K562 (cell line): ENCODE data around the gene LRRC4B. TPM values are rescaled to one million over a fixed set of nuclear protein-coding genes. Genes with fewer than 3 reads are reported as not detected.

Source experiments
- AFF1 ChIP-seq, 2 experiments: fragments of 450-650 bp; IDR thresholded peaks; 2 replicates each; pipeline ENCODE4 v1.6.1; 2018; ENCODE audit warnings: mild to moderate bottlenecking in 2 of 2, low read depth in 1 of 2; ENCODE audit not compliant: partially characterized antibody in 2 of 2
- ARNT ChIP-seq, 2 experiments: fragments of 450-650 bp; IDR thresholded peaks; 2 replicates each; pipeline ENCODE4 v1.6.1; 2016; ENCODE audit warnings: mild to moderate bottlenecking in 1 of 2
- ASH1L ChIP-seq: fragments of 450-650 bp; IDR thresholded peaks from 2 replicates; pipeline ENCODE4 v1.6.1; 2018; ENCODE audit warnings: borderline replicate concordance, mild to moderate bottlenecking, low read depth; ENCODE audit not compliant: partially characterized antibody
- CBFA2T3 ChIP-seq: fragments of 450-650 bp; IDR thresholded peaks from 2 replicates; pipeline ENCODE4 v1.6.1; 2017
- FOXK2 ChIP-seq, 2 experiments: fragments of 450-650 bp; IDR thresholded peaks in 1 of 2; conservative IDR thresholded peaks in 1 of 2; 2 replicates each; pipeline ENCODE4 v1.6.1; 2016; ENCODE audit warnings: low read depth in 2 of 2, mild to moderate bottlenecking in 1 of 2
- GTF2F1 ChIP-seq: IDR thresholded peaks from 2 replicates; pipeline ENCODE4 v1.6.1; 2011; ENCODE audit warnings: low read depth, low read length, improper control_type of control experiment
- JUND ChIP-seq, 2 experiments: IDR thresholded peaks; 2 replicates in 1 of 2; 3 replicates in 1 of 2; pipeline ENCODE4 v1.6.1; 2011; ENCODE audit warnings: borderline replicate concordance in 2 of 2, low read depth in 2 of 2, low read length in 2 of 2, improper control_type of control experiment in 1 of 2, missing biosample characterization in 1 of 2, missing genetic modification characterization in 1 of 2, missing genetic modification reagents in 1 of 2
- MTA1 ChIP-seq: fragments of 450-650 bp; IDR thresholded peaks from 2 replicates; pipeline ENCODE4 v1.6.1; 2017; ENCODE audit warnings: borderline replicate concordance
- NCOR1 ChIP-seq: fragments of 450-650 bp; IDR thresholded peaks from 2 replicates; pipeline ENCODE4 v1.6.1; 2016; ENCODE audit warnings: mild to moderate bottlenecking, moderate library complexity
- PKNOX1 ChIP-seq: fragments of 450-650 bp; IDR thresholded peaks from 2 replicates; pipeline ENCODE4 v1.6.1; 2016
- SOX6 ChIP-seq: fragments of 450-650 bp; IDR thresholded peaks from 2 replicates; pipeline ENCODE4 v1.6.1; 2014; ENCODE audit warnings: mild to moderate bottlenecking
- THRAP3 ChIP-seq: fragments of 450-650 bp; IDR thresholded peaks from 2 replicates; pipeline ENCODE4 v1.6.1; 2016; ENCODE audit warnings: mild to moderate bottlenecking, inconsistent platforms, borderline replicate concordance
- ZNF143 ChIP-seq: sonication (generic); formaldehyde crosslinking; IDR thresholded peaks from 2 replicates; pipeline ENCODE4 v1.9.0; 2022; ENCODE audit warnings: mild to moderate bottlenecking, missing genetic modification reagents
- ZNF507 ChIP-seq: conservative IDR thresholded peaks from 2 replicates; pipeline ENCODE4 v1.6.1; 2017; ENCODE audit warnings: missing genetic modification characterization, missing compliant biosample characterization
- polyA plus RNA-seq, 8 experiments: library from polyadenylated mRNA; depleted of rRNA in 4 of 8; stranded (reverse) in 5 of 8; unstranded in 3 of 8; fragments of >200 nt; fragmentation: Nextera tagmentation in 2 of 8; fragmentation: Illumina TruSeq in 1 of 8; extraction: Ambion mirVana in 2 of 8; extraction: Trizol in 1 of 8; gene quantifications; 2 replicates each; pipeline versions ENCODE4 v1.2.1 to v1.2.3, GENCODE V29; 2011 to 2014; ENCODE audit warnings: inconsistent platforms in 1 of 8, missing spikeins in 1 of 8
- total RNA-seq, 7 experiments: library from RNA; depleted of rRNA in 6 of 7; stranded (reverse); fragments of >200 nt in 6 of 7; fragmentation: Illumina TruSeq in 2 of 7; extraction: Trizol in 2 of 7; gene quantifications; 2 replicates each; pipeline versions ENCODE4 v1.2.1 to v1.2.3, GENCODE V29; 2011 to 2021; ENCODE audit warnings: low replicate concordance in 1 of 7
- TF ChIP-seq, protein P1 (sequence below): fragments of 250-450 bp; sonication (Bioruptor Pico); IDR thresholded peaks from 2 replicates; pipeline ENCODE4 v1.5.0; 2021; ENCODE audit warnings: mild to moderate bottlenecking, moderate library complexity
- TF ChIP-seq, protein P2 (sequence below): fragments of 450-650 bp; IDR thresholded peaks from 2 replicates; pipeline ENCODE4 v1.6.1; 2018; ENCODE audit warnings: mild to moderate bottlenecking, low read depth; ENCODE audit not compliant: partially characterized antibody
- TF ChIP-seq, protein P3 (sequence below): sonication (generic); formaldehyde crosslinking; IDR thresholded peaks from 2 replicates; pipeline ENCODE4 v1.8.1; 2023; ENCODE audit warnings: mild to moderate bottlenecking, missing genetic modification reagents

Gene LRRC4B
- total and polyA plus RNA-seq, 9 of the 15 experiments (the other 6 are each of a cell fraction or from before 2014, with no cell fraction given), result 0.18 to 9.6 (median 2.9) TPM; not detected in 2

GRCh38 chr19:50602935-50603334 lies 34.7 kb upstream of the LRRC4B start (continued):
- TF ChIP-seq AFF1 (IDR thresholded peaks at IDR 0.05; ENCODE audit: low read depth in 1 of 2, partially characterized antibody in 2 of 2) (peak; percentile 31 to 41), MTA1 (peak; percentile 86), NCOR1 (peak; percentile 69), ZNF507 (no peak), SOX6 (peak; percentile 27; the same call in 1 of the 2 replicates), PKNOX1 (peak; percentile 68), GTF2F1 (no peak), ARNT (IDR thresholded peaks at IDR 0.05) (peak in 1 of 2 experiments; percentile 55; a peak in 2 of 4 replicates), ZNF143 (no peak), FOXK2 (conservative IDR thresholded peaks at IDR 0.05 in 1 of 2, IDR thresholded peaks at IDR 0.05 in 1 of 2; ENCODE audit: low read depth in 2 of 2) (peak; percentile 62 to 72), ASH1L (peak; percentile 56), THRAP3 (peak; percentile 87), JUND (IDR thresholded peaks at IDR 0.05; ENCODE audit: borderline replicate concordance, low read depth, low read length) (peak; percentile 27; the same call in 1 of the 2 replicates), JUND (tag; IDR thresholded peaks at IDR 0.05; ENCODE audit: borderline replicate concordance, low read depth, low read length) (peak; percentile 34; the same call in 1 of the 3 replicates), CBFA2T3 (peak; percentile 75)
- TF ChIP-seq, protein P1, sequence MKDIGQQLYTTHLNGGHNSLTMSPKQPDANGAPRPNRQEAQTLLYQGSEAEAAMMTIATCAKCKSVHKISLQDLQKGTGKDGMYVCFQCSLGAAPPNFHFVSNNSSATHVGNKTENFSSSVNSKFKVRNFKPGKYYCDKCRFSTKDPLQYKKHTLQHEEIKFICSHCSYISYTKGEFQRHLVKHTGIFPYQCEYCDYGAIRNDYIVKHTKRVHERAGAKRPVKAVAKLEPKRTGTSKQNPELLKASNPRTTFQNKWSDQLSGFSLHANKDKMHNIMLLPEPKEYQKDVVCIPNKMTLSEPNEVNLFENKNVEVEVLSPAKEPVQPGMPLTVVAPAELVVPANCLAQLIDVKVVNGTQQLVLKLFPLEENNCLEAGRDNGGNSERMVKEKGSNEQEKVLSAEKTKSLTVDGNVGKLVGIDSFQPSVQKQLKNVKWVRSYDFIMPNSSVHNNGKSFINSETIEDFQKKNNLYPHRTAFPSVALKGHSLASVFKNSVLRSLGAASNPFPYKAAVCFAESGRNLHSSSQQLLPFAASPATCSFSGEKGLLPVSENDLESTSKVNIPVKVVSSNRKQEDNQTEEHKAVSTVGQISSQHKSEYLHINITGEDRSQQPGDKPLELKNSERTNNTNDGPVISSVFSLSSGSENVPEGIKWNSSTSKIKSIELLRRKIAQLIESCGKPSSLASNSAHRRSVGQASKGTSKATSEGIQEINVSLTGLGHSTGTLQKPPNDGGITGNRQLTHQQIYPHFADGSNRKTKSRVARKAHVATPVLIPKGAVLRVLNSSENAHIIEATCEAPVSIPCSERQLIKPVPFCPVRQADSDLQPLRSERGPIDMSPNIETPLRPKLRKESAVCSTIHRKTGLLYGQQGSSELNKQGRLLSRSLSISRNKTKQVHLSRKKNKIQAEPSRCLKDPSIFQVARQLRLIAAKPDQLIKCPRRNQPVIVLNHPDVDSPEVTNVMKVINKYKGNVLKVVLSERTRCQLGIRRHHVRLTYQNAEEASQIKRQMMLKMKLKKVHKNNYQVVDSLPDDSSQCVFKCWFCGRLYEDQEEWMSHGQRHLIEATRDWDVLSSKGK (CRISPR knock-in tag), result no peak
- TF ChIP-seq, protein P2, sequence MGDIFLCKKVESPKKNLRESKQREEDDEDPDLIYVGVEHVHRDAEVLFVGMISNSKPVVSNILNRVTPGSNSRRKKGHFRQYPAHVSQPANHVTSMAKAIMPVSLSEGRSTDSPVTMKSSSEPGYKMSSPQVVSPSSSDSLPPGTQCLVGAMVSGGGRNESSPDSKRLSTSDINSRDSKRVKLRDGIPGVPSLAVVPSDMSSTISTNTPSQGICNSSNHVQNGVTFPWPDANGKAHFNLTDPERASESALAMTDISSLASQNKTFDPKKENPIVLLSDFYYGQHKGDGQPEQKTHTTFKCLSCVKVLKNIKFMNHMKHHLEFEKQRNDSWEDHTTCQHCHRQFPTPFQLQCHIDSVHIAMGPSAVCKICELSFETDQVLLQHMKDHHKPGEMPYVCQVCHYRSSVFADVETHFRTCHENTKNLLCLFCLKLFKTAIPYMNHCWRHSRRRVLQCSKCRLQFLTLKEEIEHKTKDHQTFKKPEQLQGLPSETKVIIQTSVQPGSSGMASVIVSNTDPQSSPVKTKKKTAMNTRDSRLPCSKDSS, result peak; percentile 13
- TF ChIP-seq, protein P3, sequence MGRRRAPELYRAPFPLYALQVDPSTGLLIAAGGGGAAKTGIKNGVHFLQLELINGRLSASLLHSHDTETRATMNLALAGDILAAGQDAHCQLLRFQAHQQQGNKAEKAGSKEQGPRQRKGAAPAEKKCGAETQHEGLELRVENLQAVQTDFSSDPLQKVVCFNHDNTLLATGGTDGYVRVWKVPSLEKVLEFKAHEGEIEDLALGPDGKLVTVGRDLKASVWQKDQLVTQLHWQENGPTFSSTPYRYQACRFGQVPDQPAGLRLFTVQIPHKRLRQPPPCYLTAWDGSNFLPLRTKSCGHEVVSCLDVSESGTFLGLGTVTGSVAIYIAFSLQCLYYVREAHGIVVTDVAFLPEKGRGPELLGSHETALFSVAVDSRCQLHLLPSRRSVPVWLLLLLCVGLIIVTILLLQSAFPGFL (CRISPR knock-in tag), result no peak
